A673 (cell line): ENCODE data around the gene FNDC11. TPM values are rescaled to one million over a fixed set of nuclear protein-coding genes. Genes with fewer than 3 reads are reported as not detected.

Source experiments
- BruUV-seq: library from RNA; stranded (reverse); fragments of 400-500 nt; replicated peaks from 2 replicates; lab custom pipeline; 2021; lab: Mats Ljungman, UMichigan
- CTCF ChIA-PET: fragments of 300-600 bp; sonication (Branson Sonifier 250); formaldehyde crosslinking; loops from one replicate; lab custom pipeline; 2022; ENCODE audit warnings: antibody characterized with exemption; lab: Charles Lee
- POLR2A ChIA-PET: fragments of 300-600 bp; sonication (Branson Sonifier 250); formaldehyde crosslinking; loops from one replicate; lab custom pipeline; 2022; ENCODE audit warnings: antibody characterized with exemption; ENCODE audit not compliant: low non-redundant PET; lab: Charles Lee
- DNase-seq: peaks from one replicate; pipeline ENCODE4 v3.0.0-alpha.2; 2015; ENCODE audit warnings: low spot score
- H3K27ac ChIP-seq: fragments of 200-600 bp; sonication (generic); 2 replicates; pipeline ENCODE4 v1.5.1; 2016; ENCODE audit warnings: mixed run types, low read depth, mild to moderate bottlenecking, mixed read lengths, antibody characterized with exemption, low read length; ENCODE audit not compliant: poor library complexity, severe bottlenecking
- H3K27me3 ChIP-seq: fragments of 200-600 bp; sonication (generic); replicated peaks from 2 replicates; pipeline ENCODE4 v1.6.1; 2017; ENCODE audit warnings: mixed run types, low read depth, mild to moderate bottlenecking, mixed read lengths, antibody characterized with exemption, low read length; ENCODE audit not compliant: insufficient read depth, poor library complexity
- H3K36me3 ChIP-seq: fragments of 200-600 bp; sonication (generic); 2 replicates; pipeline ENCODE4 v1.6.1; 2016; ENCODE audit warnings: mixed run types, mild to moderate bottlenecking, mixed read lengths, antibody characterized with exemption, low read length; ENCODE audit not compliant: insufficient read depth, poor library complexity, severe bottlenecking
- H3K4me1 ChIP-seq: fragments of 200-600 bp; sonication (generic); 2 replicates; pipeline ENCODE4 v1.6.1; 2017; ENCODE audit warnings: mixed run types, mild to moderate bottlenecking, mixed read lengths, antibody characterized with exemption, low read length; ENCODE audit not compliant: insufficient read depth, poor library complexity, severe bottlenecking
- H3K4me3 ChIP-seq: fragments of 200-600 bp; sonication (generic); 2 replicates; pipeline ENCODE4 v1.5.1; 2016; ENCODE audit warnings: low read depth, mixed run types, mild to moderate bottlenecking, mixed read lengths, low read length; ENCODE audit not compliant: poor library complexity, severe bottlenecking
- H3K9me3 ChIP-seq: fragments of 200-600 bp; sonication (generic); 2 replicates; pipeline ENCODE4 v1.6.1; 2016; ENCODE audit warnings: mixed run types, low read depth, mild to moderate bottlenecking, mixed read lengths, antibody characterized with exemption, low read length; ENCODE audit not compliant: poor library complexity, severe bottlenecking
- EZH2 ChIP-seq: fragments of 200-600 bp; sonication (generic); IDR thresholded peaks from 2 replicates; pipeline ENCODE4 v1.6.1; 2017; ENCODE audit warnings: borderline replicate concordance, low read depth, mild to moderate bottlenecking, mixed read lengths, antibody characterized with exemption, low read length; ENCODE audit not compliant: poor library complexity, severe bottlenecking
- intact Hi-C: fragments of 100-400 bp; cut with micrococcal nuclease; formaldehyde crosslinking; loops from one replicate; pipeline ENCODE4 v1.10.0; 2022; ENCODE audit not compliant: unreplicated experiment
- total RNA-seq: library from RNA; stranded (reverse); gene quantifications from 2 replicates; pipeline ENCODE4 v1.2.3, GENCODE V29; 2021
- TF ChIP-seq, protein P1 (sequence below): fragments of 300-800, 200-600 bp; sonication (generic); conservative IDR thresholded peaks from 2 replicates; pipeline ENCODE4 v1.5.1; 2017; ENCODE audit warnings: low read depth, mild to moderate bottlenecking, antibody characterized with exemption, low read length, moderate library complexity, mixed read lengths

Gene FNDC11
- total RNA-seq, 1 experiment from 2014 or later = 0.21 TPM

DNA sequence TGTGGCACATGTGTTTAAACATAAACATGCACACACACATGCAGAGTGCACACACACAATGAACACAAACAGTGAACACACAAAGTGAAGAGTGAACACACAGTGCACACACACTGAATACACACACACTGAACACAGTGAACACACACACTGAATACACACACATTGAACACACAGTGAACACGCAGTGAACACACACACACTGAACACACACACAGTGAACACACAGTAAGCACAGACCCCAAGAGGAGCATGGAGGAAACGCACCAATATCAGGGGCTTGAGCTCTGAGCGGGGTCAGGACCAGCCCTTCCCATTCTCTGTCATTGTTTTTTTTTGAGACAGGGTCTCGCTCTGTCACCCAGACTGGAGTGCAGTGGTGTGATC lies 37.2 kb downstream of the FNDC11 start:
- CTCF ChIA-PET = no interaction called here

GRCh38 chr20:63591786-63592355 lies 37.9 kb downstream of the FNDC11 start:
- H3K27me3 ChIP-seq = no peaks in the 10 kb centered on the region
- CTCF ChIA-PET = no interaction called here
- POLR2A ChIA-PET = no interaction called here
- no peak for DNase-seq
- intact Hi-C loops = no loop called here
- BruUV-seq = no TSS peak
- H3K4me1 ChIP-seq = no peaks in the 10 kb centered on the region
- peaks cover 2% of the 10 kb centered on the region for H3K36me3 ChIP-seq
- H3K9me3 ChIP-seq = no peaks in the 10 kb centered on the region
- H3K4me3 ChIP-seq = no peak overlapping the region
- no peak for TF ChIP-seq EZH2
- TF ChIP-seq, protein P1, sequence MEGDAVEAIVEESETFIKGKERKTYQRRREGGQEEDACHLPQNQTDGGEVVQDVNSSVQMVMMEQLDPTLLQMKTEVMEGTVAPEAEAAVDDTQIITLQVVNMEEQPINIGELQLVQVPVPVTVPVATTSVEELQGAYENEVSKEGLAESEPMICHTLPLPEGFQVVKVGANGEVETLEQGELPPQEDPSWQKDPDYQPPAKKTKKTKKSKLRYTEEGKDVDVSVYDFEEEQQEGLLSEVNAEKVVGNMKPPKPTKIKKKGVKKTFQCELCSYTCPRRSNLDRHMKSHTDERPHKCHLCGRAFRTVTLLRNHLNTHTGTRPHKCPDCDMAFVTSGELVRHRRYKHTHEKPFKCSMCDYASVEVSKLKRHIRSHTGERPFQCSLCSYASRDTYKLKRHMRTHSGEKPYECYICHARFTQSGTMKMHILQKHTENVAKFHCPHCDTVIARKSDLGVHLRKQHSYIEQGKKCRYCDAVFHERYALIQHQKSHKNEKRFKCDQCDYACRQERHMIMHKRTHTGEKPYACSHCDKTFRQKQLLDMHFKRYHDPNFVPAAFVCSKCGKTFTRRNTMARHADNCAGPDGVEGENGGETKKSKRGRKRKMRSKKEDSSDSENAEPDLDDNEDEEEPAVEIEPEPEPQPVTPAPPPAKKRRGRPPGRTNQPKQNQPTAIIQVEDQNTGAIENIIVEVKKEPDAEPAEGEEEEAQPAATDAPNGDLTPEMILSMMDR = no peak
- no peak overlapping the region for H3K27ac ChIP-seq

More for the DNA sequence above, 37.2 kb downstream of the FNDC11 start:
- no peak overlapping the region for H3K4me3 ChIP-seq
- H3K9me3 ChIP-seq = no peaks in the 10 kb centered on the region
- no peaks in the 10 kb centered on the region for H3K27me3 ChIP-seq
- no peaks in the 10 kb centered on the region for H3K4me1 ChIP-seq
- no peak for DNase-seq
- H3K27ac ChIP-seq = no peak overlapping the region
- intact Hi-C loops = no loop called here
- no TSS peak for BruUV-seq
- peaks cover 2% of the 10 kb centered on the region for H3K36me3 ChIP-seq
- TF ChIP-seq, protein P1 = no peak
- TF ChIP-seq EZH2 = no peak
- POLR2A ChIA-PET = no interaction called here

DNA sequence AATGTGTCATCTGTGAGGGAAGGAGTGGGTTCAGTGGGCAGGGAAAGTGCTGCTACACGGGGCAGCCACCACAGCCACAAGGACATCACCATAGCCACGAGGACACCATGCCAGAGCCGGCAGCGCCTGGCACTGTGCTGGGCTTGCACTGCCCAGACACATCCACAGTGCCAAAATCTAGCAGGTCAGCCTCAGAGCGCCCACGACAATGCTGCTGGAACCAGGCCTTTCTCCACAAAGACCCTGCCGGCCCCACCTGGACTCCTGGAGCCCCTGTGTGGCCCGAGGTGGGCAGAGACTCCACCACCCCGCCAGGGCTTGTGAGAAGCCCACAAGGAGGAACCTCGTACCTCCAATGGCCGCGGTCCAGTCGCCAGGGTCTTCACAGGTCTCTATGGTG lies 38.7 kb downstream of the FNDC11 start:
- Histone ChIP-seq H3K9me3 (no peaks in the 10 kb centered on the region), H3K36me3 (peaks cover 2% of the 10 kb centered on the region), H3K4me3 (no peak overlapping the region), H3K27me3 (no peaks in the 10 kb centered on the region), H3K4me1 (no peaks in the 10 kb centered on the region), H3K27ac (no peak overlapping the region)
- intact Hi-C loops = no loop called here
- TF ChIP-seq, protein P1 = no peak
- no peak for TF ChIP-seq EZH2
- POLR2A ChIA-PET = no interaction called here
- CTCF ChIA-PET = no interaction called here
- no peak for DNase-seq
- no TSS peak for BruUV-seq
